ENCODE data around the gene TMEM163.

- no peak for TF ChIP-seq CTCF (IDR thresholded peaks at IDR 0.05; ENCODE audit: poor library complexity)
- TF ChIP-seq EZH2 (IDR thresholded peaks at IDR 0.05; ENCODE audit: borderline replicate concordance) = no peak
These were observed 88.2 kb downstream of the TMEM163 start for GRCh38 chr2:134630504-134631159.

Measured in hepatocyte (in vitro differentiated cells).